Chondrocyte (in vitro differentiated cells): ENCODE results near the gene HLCS. TPM values are rescaled to one million over a fixed set of nuclear protein-coding genes. Genes with fewer than 3 reads are reported as not detected.

ENCODE experiments used
- DNase-seq: peaks from one replicate; pipeline ENCODE4 v3.0.0; 2021; ENCODE audit warnings: mixed read lengths, low spot score
- H3K27ac Mint-ChIP-seq: one replicate; pipeline ENCODE4 v1.8.0; 2021; ENCODE audit warnings: mild to moderate bottlenecking, moderate library complexity, mixed read lengths; ENCODE audit not compliant: unreplicated experiment
- H3K27me3 Mint-ChIP-seq: 2 replicates; pipeline ENCODE4 v1.8.0; 2021; ENCODE audit warnings: low read depth, mixed read lengths
- H3K36me3 Mint-ChIP-seq: 2 replicates; pipeline ENCODE4 v1.8.0; 2021; ENCODE audit warnings: low read depth, mixed read lengths
- H3K4me1 Mint-ChIP-seq: 2 replicates; pipeline ENCODE4 v1.8.0; 2021; ENCODE audit warnings: low read depth, mild to moderate bottlenecking, mixed read lengths
- H3K4me3 Mint-ChIP-seq: one replicate; pipeline ENCODE4 v1.8.0; 2021; ENCODE audit warnings: mild to moderate bottlenecking, moderate library complexity, mixed read lengths; ENCODE audit not compliant: unreplicated experiment
- H3K9me3 Mint-ChIP-seq: 2 replicates; pipeline ENCODE4 v1.8.0; 2021; ENCODE audit warnings: low read depth, mixed read lengths
- total RNA-seq: library from RNA; stranded (reverse); gene quantifications from 3 replicates; pipeline ENCODE4 v1.2.1, GENCODE V29; 2021
- TF ChIP-seq, protein P1 (sequence below): fragments of 200-600 bp; sonication (generic); IDR thresholded peaks from 2 replicates; pipeline ENCODE4 v1.5.0; 2021; ENCODE audit warnings: antibody characterized with exemption, mild to moderate bottlenecking, moderate library complexity

The HLCS gene
- total RNA-seq, 1 donor from 2014 or later, result 30.4 TPM

DNA sequence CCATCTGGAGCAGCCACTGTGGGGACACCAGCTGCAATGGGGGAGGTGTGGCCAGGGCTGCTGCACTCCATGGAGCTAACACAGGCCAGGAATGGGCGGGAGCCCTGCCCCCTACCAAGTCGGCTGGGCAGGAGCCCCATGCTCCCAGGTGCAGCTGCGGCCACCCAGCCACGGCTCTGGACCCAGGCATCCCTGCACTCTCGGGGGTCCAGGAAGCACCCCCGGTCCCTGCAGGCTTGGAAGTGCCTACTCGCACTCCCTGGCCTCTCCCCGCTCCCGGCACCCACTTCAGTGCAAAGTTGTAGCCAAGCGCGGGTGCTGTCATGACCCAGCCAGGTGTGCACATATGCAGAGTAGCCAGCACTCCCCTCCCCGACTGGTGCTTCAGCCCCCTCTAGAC lies 91.8 kb downstream of the HLCS start:
- no peak for DNase-seq
- H3K4me3 Mint-ChIP-seq, result no peak overlapping the region
- H3K9me3 Mint-ChIP-seq, result peaks cover 15% of the 10 kb centered on the region
- peaks cover 12% of the 10 kb centered on the region for H3K36me3 Mint-ChIP-seq
- H3K27ac Mint-ChIP-seq, result no peak overlapping the region
- TF ChIP-seq, protein P1, sequence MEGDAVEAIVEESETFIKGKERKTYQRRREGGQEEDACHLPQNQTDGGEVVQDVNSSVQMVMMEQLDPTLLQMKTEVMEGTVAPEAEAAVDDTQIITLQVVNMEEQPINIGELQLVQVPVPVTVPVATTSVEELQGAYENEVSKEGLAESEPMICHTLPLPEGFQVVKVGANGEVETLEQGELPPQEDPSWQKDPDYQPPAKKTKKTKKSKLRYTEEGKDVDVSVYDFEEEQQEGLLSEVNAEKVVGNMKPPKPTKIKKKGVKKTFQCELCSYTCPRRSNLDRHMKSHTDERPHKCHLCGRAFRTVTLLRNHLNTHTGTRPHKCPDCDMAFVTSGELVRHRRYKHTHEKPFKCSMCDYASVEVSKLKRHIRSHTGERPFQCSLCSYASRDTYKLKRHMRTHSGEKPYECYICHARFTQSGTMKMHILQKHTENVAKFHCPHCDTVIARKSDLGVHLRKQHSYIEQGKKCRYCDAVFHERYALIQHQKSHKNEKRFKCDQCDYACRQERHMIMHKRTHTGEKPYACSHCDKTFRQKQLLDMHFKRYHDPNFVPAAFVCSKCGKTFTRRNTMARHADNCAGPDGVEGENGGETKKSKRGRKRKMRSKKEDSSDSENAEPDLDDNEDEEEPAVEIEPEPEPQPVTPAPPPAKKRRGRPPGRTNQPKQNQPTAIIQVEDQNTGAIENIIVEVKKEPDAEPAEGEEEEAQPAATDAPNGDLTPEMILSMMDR, result no peak
- H3K27me3 Mint-ChIP-seq, result no peaks in the 10 kb centered on the region
- H3K4me1 Mint-ChIP-seq, result peaks cover 15% of the 10 kb centered on the region

DNA sequence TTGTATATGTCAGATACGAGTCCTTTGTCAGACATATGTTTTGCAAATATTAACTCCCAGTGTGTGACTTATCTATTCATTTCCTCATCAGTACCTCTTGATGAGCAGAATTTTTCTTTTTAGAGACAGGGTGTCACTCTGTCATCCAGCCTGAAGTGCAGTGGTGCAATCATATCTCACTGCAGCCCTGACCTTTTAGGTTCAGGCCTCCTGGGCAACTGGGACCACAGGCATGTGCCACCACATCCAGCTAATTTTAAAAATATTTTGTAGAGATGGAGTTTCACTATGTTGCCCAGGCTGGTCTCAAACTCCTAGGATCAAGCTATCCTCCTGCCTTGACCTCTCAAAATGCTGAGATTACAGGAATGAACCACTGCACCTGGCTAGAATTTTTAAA lies 93.0 kb downstream of the HLCS start:
- TF ChIP-seq, protein P1, result no peak
- Mint-ChIP-seq H3K4me1 (peaks cover 9% of the 10 kb centered on the region), H3K9me3 (peaks cover 14% of the 10 kb centered on the region), H3K4me3 (no peak overlapping the region), H3K27ac (peak overlapping the region; percentile 10), H3K36me3 (peaks cover 11% of the 10 kb centered on the region), H3K27me3 (no peaks in the 10 kb centered on the region)
- DNase-seq, result no peak

DNA sequence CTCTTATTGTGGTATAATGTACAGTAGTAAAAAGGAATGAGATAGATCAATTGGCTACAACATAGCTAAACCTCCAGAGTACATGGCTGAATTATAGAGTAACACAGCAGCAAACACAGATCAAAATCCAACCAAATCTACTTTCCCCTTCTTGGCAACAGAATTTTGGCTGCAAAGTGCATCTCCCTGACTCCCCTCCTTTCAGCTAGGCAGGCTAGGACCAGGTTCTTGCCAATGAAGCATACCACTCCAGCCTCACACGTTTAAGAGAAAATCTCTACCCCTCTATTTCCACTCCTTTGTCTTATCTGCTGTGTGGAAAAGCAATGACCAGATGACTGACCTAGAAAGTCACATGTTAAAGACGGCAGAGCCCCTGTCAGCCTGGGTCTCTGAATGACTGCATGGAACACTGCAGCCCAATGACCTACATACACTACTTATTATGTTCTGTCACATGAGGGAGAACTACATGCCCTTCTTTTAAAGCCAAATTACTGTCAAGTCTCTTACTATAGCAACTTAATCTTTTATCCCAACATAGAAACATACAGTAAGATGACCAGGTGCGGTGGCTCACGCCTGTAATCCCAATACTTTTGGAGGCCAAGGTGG lies 99.1 kb downstream of the HLCS start:
- Mint-ChIP-seq H3K9me3 (no peaks in the 10 kb centered on the region), H3K27ac (no peak overlapping the region), H3K27me3 (no peaks in the 10 kb centered on the region), H3K36me3 (no peaks in the 10 kb centered on the region), H3K4me1 (peaks cover 37% of the 10 kb centered on the region), H3K4me3 (no peak overlapping the region)
- TF ChIP-seq, protein P1, result no peak
- DNase-seq, result no peak

- no peak for DNase-seq
- H3K27ac Mint-ChIP-seq, result no peak overlapping the region
- TF ChIP-seq, protein P1, result no peak
These were observed 100.0 kb downstream of the HLCS start for GRCh38 chr21:36866419-36866818.

DNA sequence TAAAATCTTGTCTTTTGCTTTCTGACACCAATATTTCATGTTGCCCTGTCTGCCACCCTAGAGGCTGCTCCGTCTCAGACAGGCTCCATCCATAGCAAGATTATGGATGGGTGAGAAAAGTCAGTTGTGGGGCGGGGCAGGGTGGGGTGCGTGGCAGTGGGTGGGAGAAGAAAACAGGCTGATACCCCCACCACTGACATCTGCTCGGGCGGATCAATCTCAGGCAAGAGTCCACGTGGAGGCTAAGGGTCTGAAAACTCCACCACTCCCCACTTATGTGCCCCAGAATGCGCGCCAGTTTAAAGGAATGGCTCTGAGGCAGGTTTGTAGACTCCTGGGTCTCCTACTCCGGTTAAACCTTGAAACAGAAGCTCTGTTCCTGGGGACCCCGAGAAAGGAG lies 101.5 kb downstream of the HLCS start:
- TF ChIP-seq, protein P1, result no peak
- peak overlapping the region; percentile 58 for H3K27ac Mint-ChIP-seq
- no peaks in the 10 kb centered on the region for H3K27me3 Mint-ChIP-seq
- H3K4me3 Mint-ChIP-seq, result no peak overlapping the region
- H3K36me3 Mint-ChIP-seq, result peaks cover 3% of the 10 kb centered on the region
- no peaks in the 10 kb centered on the region for H3K9me3 Mint-ChIP-seq
- no peak for DNase-seq
- peaks cover 59% of the 10 kb centered on the region for H3K4me1 Mint-ChIP-seq

More at GRCh38 chr21:36866419-36866818, 100.0 kb downstream of the HLCS start:
- no peaks in the 10 kb centered on the region for H3K27me3 Mint-ChIP-seq
- H3K4me3 Mint-ChIP-seq, result no peak overlapping the region
- peaks cover 3% of the 10 kb centered on the region for H3K36me3 Mint-ChIP-seq
- no peaks in the 10 kb centered on the region for H3K9me3 Mint-ChIP-seq
- H3K4me1 Mint-ChIP-seq, result peaks cover 44% of the 10 kb centered on the region
